ENCODE measurements around the gene BRI3BP. TPM values are rescaled to one million over a fixed set of nuclear protein-coding genes. Genes with fewer than 3 reads are reported as not detected.

The BRI3BP gene
- total and polyA plus RNA-seq, 4 donors = 9.6 to 20.5 (median 12.8) TPM

- DNase-seq (ENCODE audit: low read depth in 4 of 6, low spot score in 6 of 6) = no peak
- Histone ChIP-seq H3K27ac (ENCODE audit: low read depth, low read length) (no peak overlapping the region), H3K27me3 (ENCODE audit: control insufficient read depth, insufficient read depth, low read length) (no peaks in the 10 kb centered on the region), H3K36me3 (ENCODE audit: control insufficient read depth, insufficient read depth, low read length) (no peaks in the 10 kb centered on the region), H3K4me1 (ENCODE audit: control insufficient read depth, insufficient read depth, low read length) (peaks cover 14% of the 10 kb centered on the region), H3K4me3 (ENCODE audit: low read depth, low read length) (peak overlapping the region; percentile 44), H3K9me3 (ENCODE audit: control insufficient read depth, insufficient read depth, low read length) (no peaks in the 10 kb centered on the region)
- WGBS (ENCODE audit: insufficient coverage) = 11% methylated on average over 15 of the region's 15 CpGs
These were observed 1.1 kb downstream of the BRI3BP start for GRCh38 chr12:124994437-124994975.

GRCh38 chr12:124995200-124995961 lies 1.9 kb downstream of the BRI3BP start:
- H3K4me1 ChIP-seq (ENCODE audit: control insufficient read depth, insufficient read depth, low read length) = peaks cover 14% of the 10 kb centered on the region
- H3K4me3 ChIP-seq (ENCODE audit: low read depth, low read length) = peak overlapping the region; percentile 44
- H3K27me3 ChIP-seq (ENCODE audit: control insufficient read depth, insufficient read depth, low read length) = no peaks in the 10 kb centered on the region
- DNase-seq (ENCODE audit: low read depth in 4 of 6, low spot score in 6 of 6) = no peak
- H3K27ac ChIP-seq (ENCODE audit: low read depth, low read length) = no peak overlapping the region
- H3K9me3 ChIP-seq (ENCODE audit: control insufficient read depth, insufficient read depth, low read length) = no peaks in the 10 kb centered on the region
- no peaks in the 10 kb centered on the region for H3K36me3 ChIP-seq (ENCODE audit: control insufficient read depth, insufficient read depth, low read length)
- WGBS (ENCODE audit: insufficient coverage) = 75% methylated on average over 12 of the region's 14 CpGs

GRCh38 chr12:124998705-124999104 lies 5.3 kb downstream of the BRI3BP start:
- H3K4me1 ChIP-seq (ENCODE audit: control insufficient read depth, insufficient read depth, low read length) = peaks cover 10% of the 10 kb centered on the region
- H3K9me3 ChIP-seq (ENCODE audit: control insufficient read depth, insufficient read depth, low read length) = no peaks in the 10 kb centered on the region
- H3K36me3 ChIP-seq (ENCODE audit: control insufficient read depth, insufficient read depth, low read length) = no peaks in the 10 kb centered on the region
- no peak overlapping the region for H3K27ac ChIP-seq (ENCODE audit: low read depth, low read length)
- no peak overlapping the region for H3K4me3 ChIP-seq (ENCODE audit: low read depth, low read length)
- H3K27me3 ChIP-seq (ENCODE audit: control insufficient read depth, insufficient read depth, low read length) = no peaks in the 10 kb centered on the region
- no peak for DNase-seq (ENCODE audit: low read depth in 4 of 6, low spot score in 6 of 6)
- 100% methylated on average over 2 of the region's 4 CpGs for WGBS (ENCODE audit: insufficient coverage)

GRCh38 chr12:125001636-125002035 lies 8.2 kb downstream of the BRI3BP start:
- Histone ChIP-seq H3K4me1 (ENCODE audit: control insufficient read depth, insufficient read depth, low read length) (no peaks in the 10 kb centered on the region), H3K4me3 (ENCODE audit: low read depth, low read length) (no peak overlapping the region), H3K9me3 (ENCODE audit: control insufficient read depth, insufficient read depth, low read length) (no peaks in the 10 kb centered on the region), H3K27ac (ENCODE audit: low read depth, low read length) (no peak overlapping the region), H3K27me3 (ENCODE audit: control insufficient read depth, insufficient read depth, low read length) (no peaks in the 10 kb centered on the region), H3K36me3 (ENCODE audit: control insufficient read depth, insufficient read depth, low read length) (no peaks in the 10 kb centered on the region)
- no peak for DNase-seq (ENCODE audit: low read depth in 4 of 6, low spot score in 6 of 6)
- 100% methylated on average over 3 of the region's 3 CpGs for WGBS (ENCODE audit: insufficient coverage)

- Histone ChIP-seq H3K36me3 (ENCODE audit: control insufficient read depth, insufficient read depth, low read length) (no peaks in the 10 kb centered on the region), H3K4me1 (ENCODE audit: control insufficient read depth, insufficient read depth, low read length) (no peaks in the 10 kb centered on the region), H3K4me3 (ENCODE audit: low read depth, low read length) (no peak overlapping the region), H3K27ac (ENCODE audit: low read depth, low read length) (no peak overlapping the region), H3K9me3 (ENCODE audit: control insufficient read depth, insufficient read depth, low read length) (no peaks in the 10 kb centered on the region), H3K27me3 (ENCODE audit: control insufficient read depth, insufficient read depth, low read length) (no peaks in the 10 kb centered on the region)
- no peak for DNase-seq (ENCODE audit: low read depth in 4 of 6, low spot score in 6 of 6)
- 94% methylated on average over 6 of the region's 9 CpGs for whole genome bisulfite sequencing (ENCODE audit: insufficient coverage)
These were observed 9.6 kb downstream of the BRI3BP start for GRCh38 chr12:125003021-125003420.

- H3K4me1 ChIP-seq (ENCODE audit: control insufficient read depth, insufficient read depth, low read length) = no peaks in the 10 kb centered on the region
- DNase-seq (ENCODE audit: low read depth in 4 of 6, low spot score in 6 of 6) = no peak
- no peaks in the 10 kb centered on the region for H3K27me3 ChIP-seq (ENCODE audit: control insufficient read depth, insufficient read depth, low read length)
- WGBS (ENCODE audit: insufficient coverage) = 100% methylated on average over 5 of the region's 6 CpGs
- no peaks in the 10 kb centered on the region for H3K36me3 ChIP-seq (ENCODE audit: control insufficient read depth, insufficient read depth, low read length)
- no peak overlapping the region for H3K4me3 ChIP-seq (ENCODE audit: low read depth, low read length)
- no peak overlapping the region for H3K27ac ChIP-seq (ENCODE audit: low read depth, low read length)
- H3K9me3 ChIP-seq (ENCODE audit: control insufficient read depth, insufficient read depth, low read length) = no peaks in the 10 kb centered on the region
These were observed 11.2 kb downstream of the BRI3BP start for GRCh38 chr12:125004621-125005020.

DNA sequence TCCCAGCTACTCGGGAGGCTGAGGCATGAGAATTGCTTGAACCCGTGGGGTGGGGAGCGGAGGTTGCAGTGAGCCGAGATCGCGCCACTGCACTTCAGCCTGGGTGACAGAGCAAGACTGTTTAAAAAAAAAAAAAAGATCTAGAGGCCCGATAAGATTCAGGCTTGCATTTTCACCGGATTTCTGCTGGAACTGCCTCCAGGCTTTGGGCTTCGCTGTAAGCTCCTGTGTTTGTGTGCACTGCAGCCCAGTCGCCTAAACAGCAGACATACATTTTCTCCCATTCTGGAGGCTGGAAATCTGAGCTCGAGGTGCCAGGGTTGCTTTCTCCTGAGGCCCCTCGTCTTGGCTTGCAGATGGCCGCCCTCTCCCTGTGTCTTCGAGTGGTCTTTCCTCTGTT lies 12.2 kb downstream of the BRI3BP start:
- 88% methylated on average over 14 of the region's 14 CpGs for WGBS (ENCODE audit: insufficient coverage)

GRCh38 chr12:125006365-125006764 lies 12.9 kb downstream of the BRI3BP start:
- no peak overlapping the region for H3K4me3 ChIP-seq (ENCODE audit: low read depth, low read length)
- 93% methylated on average over 11 of the region's 11 CpGs for WGBS (ENCODE audit: insufficient coverage)
- H3K9me3 ChIP-seq (ENCODE audit: control insufficient read depth, insufficient read depth, low read length) = no peaks in the 10 kb centered on the region
- no peak for DNase-seq (ENCODE audit: low read depth in 4 of 6, low spot score in 6 of 6)
- no peaks in the 10 kb centered on the region for H3K4me1 ChIP-seq (ENCODE audit: control insufficient read depth, insufficient read depth, low read length)
- H3K27ac ChIP-seq (ENCODE audit: low read depth, low read length) = no peak overlapping the region
- no peaks in the 10 kb centered on the region for H3K36me3 ChIP-seq (ENCODE audit: control insufficient read depth, insufficient read depth, low read length)
- no peaks in the 10 kb centered on the region for H3K27me3 ChIP-seq (ENCODE audit: control insufficient read depth, insufficient read depth, low read length)

More for the DNA sequence above, 12.2 kb downstream of the BRI3BP start:
- no peaks in the 10 kb centered on the region for H3K4me1 ChIP-seq (ENCODE audit: control insufficient read depth, insufficient read depth, low read length)
- DNase-seq (ENCODE audit: low read depth in 4 of 6, low spot score in 6 of 6) = no peak
- H3K27ac ChIP-seq (ENCODE audit: low read depth, low read length) = no peak overlapping the region
- H3K36me3 ChIP-seq (ENCODE audit: control insufficient read depth, insufficient read depth, low read length) = no peaks in the 10 kb centered on the region
- H3K27me3 ChIP-seq (ENCODE audit: control insufficient read depth, insufficient read depth, low read length) = no peaks in the 10 kb centered on the region
- no peaks in the 10 kb centered on the region for H3K9me3 ChIP-seq (ENCODE audit: control insufficient read depth, insufficient read depth, low read length)
- no peak overlapping the region for H3K4me3 ChIP-seq (ENCODE audit: low read depth, low read length)

DNA sequence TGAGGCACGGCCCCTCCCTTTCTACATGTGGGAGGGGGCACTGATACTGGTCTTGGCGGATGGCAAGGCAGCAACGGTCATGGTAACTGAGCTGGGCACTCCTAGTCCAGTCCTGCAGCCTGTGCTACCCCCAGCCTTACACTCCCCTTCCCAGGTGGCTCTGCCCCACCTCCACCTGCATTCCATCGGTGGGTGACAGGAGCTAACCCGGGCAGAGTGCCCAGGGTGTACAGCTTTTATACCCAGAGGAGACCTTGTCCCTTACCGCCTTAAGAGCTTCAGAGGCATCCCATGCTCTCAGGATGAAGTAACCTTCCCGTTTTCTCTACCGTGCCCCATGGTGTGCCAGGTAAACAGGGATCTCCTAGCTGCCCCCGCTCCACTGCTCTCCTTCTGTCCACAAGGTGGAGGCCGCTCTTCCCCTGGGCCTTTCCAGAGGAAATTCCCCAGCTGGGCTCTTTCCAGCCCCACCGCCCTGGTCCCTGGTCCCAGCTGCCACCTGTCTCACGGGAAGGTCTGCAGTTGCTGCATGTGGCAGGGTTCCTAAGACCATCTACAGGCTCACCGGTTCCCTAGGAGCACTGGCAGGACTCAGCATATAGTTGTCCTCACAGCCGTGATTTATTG lies 20.5 kb downstream of the BRI3BP start:
- Histone ChIP-seq H3K27ac (ENCODE audit: low read depth, low read length) (no peak overlapping the region), H3K36me3 (ENCODE audit: control insufficient read depth, insufficient read depth, low read length) (peaks cover 31% of the 10 kb centered on the region), H3K9me3 (ENCODE audit: control insufficient read depth, insufficient read depth, low read length) (no peaks in the 10 kb centered on the region), H3K4me3 (ENCODE audit: low read depth, low read length) (no peak overlapping the region), H3K4me1 (ENCODE audit: control insufficient read depth, insufficient read depth, low read length) (peaks cover 6% of the 10 kb centered on the region), H3K27me3 (ENCODE audit: control insufficient read depth, insufficient read depth, low read length) (no peaks in the 10 kb centered on the region)
- no peak for DNase-seq (ENCODE audit: low read depth in 4 of 6, low spot score in 6 of 6)
- WGBS (ENCODE audit: insufficient coverage) = 94% methylated on average over 13 of the region's 14 CpGs

- Histone ChIP-seq H3K4me1 (ENCODE audit: control insufficient read depth, insufficient read depth, low read length) (peaks cover 6% of the 10 kb centered on the region), H3K27ac (ENCODE audit: low read depth, low read length) (no peak overlapping the region), H3K4me3 (ENCODE audit: low read depth, low read length) (no peak overlapping the region), H3K36me3 (ENCODE audit: control insufficient read depth, insufficient read depth, low read length) (peaks cover 31% of the 10 kb centered on the region), H3K9me3 (ENCODE audit: control insufficient read depth, insufficient read depth, low read length) (no peaks in the 10 kb centered on the region), H3K27me3 (ENCODE audit: control insufficient read depth, insufficient read depth, low read length) (no peaks in the 10 kb centered on the region)
- no peak for DNase-seq (ENCODE audit: low read depth in 4 of 6, low spot score in 6 of 6)
- 97% methylated on average over 5 of the region's 5 CpGs for WGBS (ENCODE audit: insufficient coverage)
These were observed 21.1 kb downstream of the BRI3BP start for GRCh38 chr12:125014526-125014925.

All from spinal cord (tissue), 10 donors.